GM12875 (cell line): ENCODE measurements around the gene LRRC7.

Source experiments
- H3K4me3 ChIP-seq: one replicate; pipeline ENCODE4 v1.5.1; 2011; ENCODE audit warnings: low read depth, low read length, control low read depth
- TF ChIP-seq, protein P1 (sequence below): IDR thresholded peaks from 2 replicates; pipeline ENCODE4 v1.5.1; 2011; ENCODE audit warnings: low read depth, mild to moderate bottlenecking, control low read depth, inconsistent platforms, low read length, moderate library complexity, borderline replicate concordance; ENCODE audit not compliant: insufficient read depth

LRRC7 gene

DNA sequence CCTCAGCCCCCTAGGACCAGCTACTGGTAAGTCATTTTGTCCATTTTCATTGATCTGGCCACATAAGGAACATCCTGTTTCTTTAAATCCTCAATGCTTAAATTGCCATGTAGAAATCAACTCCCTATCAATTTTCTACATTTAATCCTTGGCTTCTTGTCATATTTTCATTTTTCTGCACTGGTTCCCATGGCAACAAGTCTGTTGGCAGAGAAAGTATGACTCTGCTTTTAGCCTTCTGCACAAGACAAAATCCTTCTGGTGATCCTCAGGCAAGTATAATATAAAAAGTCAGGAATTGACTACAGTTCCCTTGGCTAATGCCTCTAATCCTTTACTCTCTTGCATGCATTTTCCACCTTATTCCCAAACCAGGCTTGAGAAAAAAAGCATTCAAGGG, 572.6 kb downstream of the LRRC7 start:
- TF ChIP-seq, protein P1, sequence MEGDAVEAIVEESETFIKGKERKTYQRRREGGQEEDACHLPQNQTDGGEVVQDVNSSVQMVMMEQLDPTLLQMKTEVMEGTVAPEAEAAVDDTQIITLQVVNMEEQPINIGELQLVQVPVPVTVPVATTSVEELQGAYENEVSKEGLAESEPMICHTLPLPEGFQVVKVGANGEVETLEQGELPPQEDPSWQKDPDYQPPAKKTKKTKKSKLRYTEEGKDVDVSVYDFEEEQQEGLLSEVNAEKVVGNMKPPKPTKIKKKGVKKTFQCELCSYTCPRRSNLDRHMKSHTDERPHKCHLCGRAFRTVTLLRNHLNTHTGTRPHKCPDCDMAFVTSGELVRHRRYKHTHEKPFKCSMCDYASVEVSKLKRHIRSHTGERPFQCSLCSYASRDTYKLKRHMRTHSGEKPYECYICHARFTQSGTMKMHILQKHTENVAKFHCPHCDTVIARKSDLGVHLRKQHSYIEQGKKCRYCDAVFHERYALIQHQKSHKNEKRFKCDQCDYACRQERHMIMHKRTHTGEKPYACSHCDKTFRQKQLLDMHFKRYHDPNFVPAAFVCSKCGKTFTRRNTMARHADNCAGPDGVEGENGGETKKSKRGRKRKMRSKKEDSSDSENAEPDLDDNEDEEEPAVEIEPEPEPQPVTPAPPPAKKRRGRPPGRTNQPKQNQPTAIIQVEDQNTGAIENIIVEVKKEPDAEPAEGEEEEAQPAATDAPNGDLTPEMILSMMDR, result no peak
- no peak overlapping the region for H3K4me3 ChIP-seq

DNA sequence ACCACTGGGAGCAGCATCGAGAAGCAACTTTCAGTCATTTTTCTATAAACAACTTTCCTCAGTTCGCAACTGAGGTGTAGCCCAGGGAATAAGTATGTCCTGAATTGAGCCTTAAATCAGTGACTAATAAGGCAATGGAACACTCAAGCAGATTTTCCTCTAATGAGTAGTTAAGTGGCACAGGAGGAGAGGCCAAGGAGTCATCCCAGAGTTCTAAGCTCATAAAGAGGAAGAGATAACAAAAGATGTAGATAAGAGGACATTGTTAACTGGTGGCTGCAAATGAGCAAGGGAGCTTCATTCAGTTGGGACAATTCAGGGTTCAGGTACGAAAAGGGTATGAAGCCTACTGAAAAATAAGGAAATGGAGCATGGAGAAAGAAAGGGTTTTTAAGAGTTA, 573.2 kb downstream of the LRRC7 start:
- H3K4me3 ChIP-seq, result no peak overlapping the region
- TF ChIP-seq, protein P1, result no peak

DNA sequence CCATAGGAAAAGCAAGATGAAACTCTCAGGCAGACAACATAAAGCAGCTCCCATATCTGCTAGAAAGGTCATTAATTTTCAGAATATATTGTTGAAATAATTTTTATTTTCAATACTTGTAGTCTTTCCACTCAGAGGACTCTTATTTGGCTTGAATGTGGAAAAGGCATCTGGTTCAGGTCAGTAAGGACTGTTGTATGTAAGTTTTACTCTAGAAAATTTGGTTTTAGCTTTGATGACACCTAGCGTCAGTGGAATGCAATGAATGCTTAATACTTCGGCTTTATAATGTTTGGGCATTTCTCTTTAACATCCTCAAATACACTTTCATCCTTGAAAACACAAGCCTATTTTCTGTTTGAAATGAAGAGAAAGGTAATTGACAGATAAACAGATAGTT, 574.4 kb downstream of the LRRC7 start:
- H3K4me3 ChIP-seq, result no peak overlapping the region
- TF ChIP-seq, protein P1, result no peak

DNA sequence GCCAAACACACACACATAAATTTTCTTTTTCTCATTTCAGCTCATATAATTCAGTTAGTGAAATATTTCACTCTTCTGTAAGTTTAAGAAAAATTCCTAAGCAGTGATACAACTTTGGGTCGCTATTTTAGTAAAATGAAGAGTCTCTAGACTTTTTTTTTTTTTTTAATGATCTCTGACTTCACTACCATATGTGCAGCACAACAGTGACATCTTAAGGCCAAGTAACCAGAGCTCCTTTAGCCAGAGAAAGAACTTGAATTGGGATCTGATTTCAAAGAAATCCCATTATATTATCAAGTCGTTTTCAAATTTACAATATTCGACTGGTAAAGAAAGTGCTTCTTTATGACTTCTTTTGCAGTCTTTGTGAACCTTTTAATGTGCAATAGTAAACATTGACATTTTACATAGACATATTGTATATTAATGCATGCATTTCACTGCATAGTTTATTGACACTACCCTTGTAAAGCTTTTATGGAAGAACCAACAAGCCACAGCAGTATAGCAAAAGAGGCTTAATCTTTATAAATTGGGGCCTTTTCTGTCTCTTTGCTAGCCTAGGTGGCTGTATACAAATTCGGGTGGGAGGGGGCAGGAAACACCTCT, 575.4 kb downstream of the LRRC7 start:
- H3K4me3 ChIP-seq, result no peak overlapping the region
- TF ChIP-seq, protein P1, result no peak

DNA sequence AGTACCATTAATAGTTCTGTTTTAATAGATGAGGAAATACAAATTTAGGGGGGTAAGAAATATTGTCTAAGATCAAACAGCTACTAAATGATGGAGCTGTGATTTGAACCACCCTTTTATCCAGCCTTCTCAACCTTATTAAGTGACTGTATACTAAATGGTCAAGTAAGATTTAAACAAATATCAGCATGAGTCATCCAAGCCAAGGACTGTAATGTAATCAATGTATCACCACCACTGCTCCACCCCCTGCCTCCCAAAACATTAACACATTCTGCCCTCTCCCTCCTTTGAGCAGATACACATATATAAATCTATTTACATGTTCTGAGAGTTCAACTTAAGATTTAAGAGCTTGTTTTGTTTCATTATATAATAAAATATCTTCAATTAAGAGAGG, 578.8 kb downstream of the LRRC7 start:
- TF ChIP-seq, protein P1, result no peak
- H3K4me3 ChIP-seq, result no peak overlapping the region

DNA sequence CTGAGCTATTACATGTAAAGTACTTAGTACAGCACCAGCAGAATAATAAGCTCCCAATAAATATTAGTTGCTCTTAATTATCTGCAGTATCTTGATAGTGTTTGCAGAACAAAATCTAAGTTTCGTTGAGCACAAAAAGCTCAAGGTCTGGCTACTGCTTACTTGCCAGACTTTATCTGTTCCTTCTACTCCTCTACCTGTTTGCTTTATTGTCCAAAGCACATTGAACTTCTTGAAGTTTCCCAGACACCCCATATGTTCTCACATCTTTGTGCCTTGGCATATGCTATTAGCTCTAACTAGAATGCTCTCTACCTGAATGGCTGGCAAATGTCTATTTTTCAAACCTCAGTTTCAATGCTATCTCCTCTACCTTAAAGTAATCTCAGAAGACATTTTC, 582.7 kb downstream of the LRRC7 start:
- H3K4me3 ChIP-seq, result no peak overlapping the region
- TF ChIP-seq, protein P1, result no peak

DNA sequence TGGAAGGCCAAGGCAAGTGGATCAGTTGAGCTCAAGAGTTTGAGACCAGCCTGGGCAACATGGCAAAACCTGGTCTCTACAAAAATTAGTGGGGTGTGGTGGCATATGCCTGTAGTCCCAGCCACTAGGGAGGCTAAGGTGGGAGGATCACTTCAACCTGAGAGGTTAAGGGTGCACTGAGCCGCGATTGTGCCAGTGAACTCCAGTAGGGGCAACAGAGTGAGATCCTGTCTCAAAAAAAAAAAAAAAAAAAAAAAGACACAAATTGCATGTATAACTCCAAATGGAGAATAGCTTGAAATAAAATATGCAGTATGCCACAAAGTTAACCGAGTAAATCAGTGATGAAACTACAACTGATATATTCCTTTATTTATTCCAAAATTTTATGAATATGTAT, 586.0 kb downstream of the LRRC7 start:
- TF ChIP-seq, protein P1, result no peak
- no peak overlapping the region for H3K4me3 ChIP-seq
